ENCODE data around the gene PEX26.

- TF ChIP-seq, protein P1, sequence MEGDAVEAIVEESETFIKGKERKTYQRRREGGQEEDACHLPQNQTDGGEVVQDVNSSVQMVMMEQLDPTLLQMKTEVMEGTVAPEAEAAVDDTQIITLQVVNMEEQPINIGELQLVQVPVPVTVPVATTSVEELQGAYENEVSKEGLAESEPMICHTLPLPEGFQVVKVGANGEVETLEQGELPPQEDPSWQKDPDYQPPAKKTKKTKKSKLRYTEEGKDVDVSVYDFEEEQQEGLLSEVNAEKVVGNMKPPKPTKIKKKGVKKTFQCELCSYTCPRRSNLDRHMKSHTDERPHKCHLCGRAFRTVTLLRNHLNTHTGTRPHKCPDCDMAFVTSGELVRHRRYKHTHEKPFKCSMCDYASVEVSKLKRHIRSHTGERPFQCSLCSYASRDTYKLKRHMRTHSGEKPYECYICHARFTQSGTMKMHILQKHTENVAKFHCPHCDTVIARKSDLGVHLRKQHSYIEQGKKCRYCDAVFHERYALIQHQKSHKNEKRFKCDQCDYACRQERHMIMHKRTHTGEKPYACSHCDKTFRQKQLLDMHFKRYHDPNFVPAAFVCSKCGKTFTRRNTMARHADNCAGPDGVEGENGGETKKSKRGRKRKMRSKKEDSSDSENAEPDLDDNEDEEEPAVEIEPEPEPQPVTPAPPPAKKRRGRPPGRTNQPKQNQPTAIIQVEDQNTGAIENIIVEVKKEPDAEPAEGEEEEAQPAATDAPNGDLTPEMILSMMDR (conservative IDR thresholded peaks at IDR 0.05; ENCODE audit: low read depth in 2 of 2), result no peak
- TF ChIP-seq EZH2phosphoT487 (IDR thresholded peaks at IDR 0.05; ENCODE audit: unreplicated experiment) (no peak), REST (IDR thresholded peaks at IDR 0.05; ENCODE audit: unreplicated experiment) (no peak), CREB1 (CRISPR knock-in tag; IDR thresholded peaks at IDR 0.05; ENCODE audit: low read depth) (no peak), POLR2AphosphoS5 (IDR thresholded peaks at IDR 0.05; ENCODE audit: low read depth) (no peak), EZH2 (IDR thresholded peaks at IDR 0.05; ENCODE audit: low read depth, unreplicated experiment) (no peak), JUNB (IDR thresholded peaks at IDR 0.05; ENCODE audit: unreplicated experiment) (no peak), NANOG (IDR thresholded peaks at IDR 0.05; ENCODE audit: borderline replicate concordance) (no peak), STAT1 (IDR thresholded peaks at IDR 0.05; ENCODE audit: unreplicated experiment) (no peak), ZNF114 (CRISPR knock-in tag; IDR thresholded peaks at IDR 0.05) (no peak), ZNF331 (CRISPR knock-in tag; IDR thresholded peaks at IDR 0.05; ENCODE audit: low read depth) (no peak), ZNF462 (CRISPR knock-in tag; IDR thresholded peaks at IDR 0.05) (no peak)
- TF ChIP-seq, protein P2, sequence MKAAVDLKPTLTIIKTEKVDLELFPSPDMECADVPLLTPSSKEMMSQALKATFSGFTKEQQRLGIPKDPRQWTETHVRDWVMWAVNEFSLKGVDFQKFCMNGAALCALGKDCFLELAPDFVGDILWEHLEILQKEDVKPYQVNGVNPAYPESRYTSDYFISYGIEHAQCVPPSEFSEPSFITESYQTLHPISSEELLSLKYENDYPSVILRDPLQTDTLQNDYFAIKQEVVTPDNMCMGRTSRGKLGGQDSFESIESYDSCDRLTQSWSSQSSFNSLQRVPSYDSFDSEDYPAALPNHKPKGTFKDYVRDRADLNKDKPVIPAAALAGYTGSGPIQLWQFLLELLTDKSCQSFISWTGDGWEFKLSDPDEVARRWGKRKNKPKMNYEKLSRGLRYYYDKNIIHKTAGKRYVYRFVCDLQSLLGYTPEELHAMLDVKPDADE (IDR thresholded peaks at IDR 0.05), result no peak
Measured at GRCh38 chr22:18055619-18056160, 22.1 kb upstream of the PEX26 start.

All from GM23338 (cell line).